HepG2 (cell line): ENCODE results near the gene COPA. TPM values are rescaled to one million over a fixed set of nuclear protein-coding genes. Genes with fewer than 3 reads are reported as not detected.

ENCODE experiments used
- BHLHE40 ChIP-seq: IDR thresholded peaks from 2 replicates; pipeline ENCODE4 v1.6.1; 2011; ENCODE audit warnings: low read length, improper control_type of control experiment
- ELF3 ChIP-seq: IDR thresholded peaks from 2 replicates; pipeline ENCODE4 v1.6.1; 2016; ENCODE audit warnings: missing genetic modification reagents, missing compliant biosample characterization
- FOXK1 ChIP-seq: sonication (generic); formaldehyde crosslinking; IDR thresholded peaks from 2 replicates; pipeline ENCODE4 v1.4.0; 2020; ENCODE audit warnings: low read depth, missing genetic modification reagents, borderline replicate concordance
- KIAA2018 ChIP-seq: sonication (generic); formaldehyde crosslinking; IDR thresholded peaks from 2 replicates; pipeline ENCODE4 v1.5.0; 2020; ENCODE audit warnings: mild to moderate bottlenecking, missing genetic modification reagents, borderline replicate concordance
- PCBP2 ChIP-seq: fragments of 200-400 bp; formaldehyde crosslinking; optimal IDR thresholded peaks from 2 replicates; pipeline ENCODE3; 2018; ENCODE audit warnings: low read length, low read depth; ENCODE audit not compliant: poor library complexity, severe bottlenecking
- PRPF4 ChIP-seq: fragments of 200-400 bp; formaldehyde crosslinking; IDR thresholded peaks from 2 replicates; pipeline ENCODE4 v1.6.1; 2016; ENCODE audit warnings: low read length, low read depth; ENCODE audit not compliant: poor library complexity, severe bottlenecking
- TOE1 ChIP-seq: sonication (generic); formaldehyde crosslinking; IDR thresholded peaks from 2 replicates; pipeline ENCODE4 v1.4.0; 2020; ENCODE audit warnings: mild to moderate bottlenecking, missing genetic modification reagents
- ZFX ChIP-seq: sonication (generic); formaldehyde crosslinking; IDR thresholded peaks from 2 replicates; pipeline ENCODE4 v1.4.0; 2020; ENCODE audit warnings: mild to moderate bottlenecking, low read depth, missing genetic modification reagents, moderate library complexity
- ZNF160 ChIP-seq: sonication (generic); formaldehyde crosslinking; IDR thresholded peaks from 2 replicates; pipeline ENCODE4 v1.8.0; 2022; ENCODE audit warnings: mild to moderate bottlenecking, inconsistent platforms, missing genetic modification reagents
- ZNF256 ChIP-seq: sonication (generic); formaldehyde crosslinking; conservative IDR thresholded peaks from 2 replicates; pipeline ENCODE4 v1.4.0; 2020; ENCODE audit warnings: missing genetic modification reagents
- ZNF296 ChIP-seq: sonication (generic); formaldehyde crosslinking; conservative IDR thresholded peaks from 2 replicates; pipeline ENCODE4 v1.5.0; 2020; ENCODE audit warnings: mild to moderate bottlenecking, missing genetic modification reagents
- polyA plus RNA-seq, 8 experiments: library from polyadenylated mRNA; depleted of rRNA in 3 of 8; stranded (reverse) in 7 of 8; unstranded in 1 of 8; fragments of >200 nt; fragmentation: Illumina TruSeq in 4 of 8; extraction: Trizol in 4 of 8; gene quantifications; 2 replicates each; pipeline versions ENCODE4 v1.2.1 to v1.2.3, GENCODE V29; 2011 to 2016; ENCODE audit warnings: low read depth in 4 of 8, missing spikeins in 1 of 8, mixed read lengths in 1 of 8; ENCODE audit not compliant: insufficient read depth in 1 of 8
- total RNA-seq, 5 experiments: library from RNA; depleted of rRNA; stranded (reverse); fragments of >200 nt; fragmentation: Illumina TruSeq; extraction: Trizol; gene quantifications; 2 replicates each; pipeline ENCODE4 v1.2.3, GENCODE V29; 2016; ENCODE audit warnings: low read depth in 1 of 5

COPA gene
- total and polyA plus RNA-seq, 2 of the 13 experiments (the other 11 are each of a cell fraction or from before 2014, with no cell fraction given), result 160 to 197 TPM

- TF ChIP-seq KIAA2018 (CRISPR knock-in tag) (no peak), ZNF296 (CRISPR knock-in tag) (no peak), ZNF160 (CRISPR knock-in tag) (no peak), BHLHE40 (no peak), PRPF4 (no peak), ZNF256 (CRISPR knock-in tag) (no peak), TOE1 (CRISPR knock-in tag) (no peak), ZFX (no peak), FOXK1 (no peak), ELF3 (CRISPR knock-in tag) (no peak), PCBP2 (no peak)
- TF ChIP-seq, all 625 proteins: peak for 0
Observed at GRCh38 chr1:160243767-160244166, 99.3 kb downstream of the COPA start (continued).
